HG03354 (cell line): ENCODE data around the gene DRGX.

Experiments used
- ATAC-seq: cut with Tn5 transposase; IDR thresholded peaks from one replicate; pipeline ENCODE4 v1.9.1; 2021; ENCODE audit warnings: mild to moderate bottlenecking; ENCODE audit not compliant: unreplicated experiment, poor library complexity, severe bottlenecking

Gene DRGX

GRCh38 chr10:49385939-49386922 lies 9.7 kb downstream of the DRGX start:
- no peak for ATAC-seq

GRCh38 chr10:49384268-49384953 lies 11.5 kb downstream of the DRGX start:
- no peak for ATAC-seq

- ATAC-seq = no peak
Measured at GRCh38 chr10:49383853-49384252, 12.0 kb downstream of the DRGX start.

- ATAC-seq = no peak
Measured at GRCh38 chr10:49382826-49383225, 13.1 kb downstream of the DRGX start.

GRCh38 chr10:49382226-49382625 lies 13.7 kb downstream of the DRGX start:
- no peak for ATAC-seq

GRCh38 chr10:49381111-49381900 lies 14.6 kb downstream of the DRGX start:
- ATAC-seq = no peak

- no peak for ATAC-seq
Measured at GRCh38 chr10:49379596-49380410, 16.1 kb downstream of the DRGX start.

- no peak for ATAC-seq
Measured at GRCh38 chr10:49377256-49377655, 18.6 kb downstream of the DRGX start.

- ATAC-seq = no peak
Measured at GRCh38 chr10:49375611-49376010, 20.3 kb downstream of the DRGX start.

GRCh38 chr10:49374740-49375139 lies 21.1 kb downstream of the DRGX start:
- no peak for ATAC-seq

GRCh38 chr10:49373361-49373760 lies 22.5 kb downstream of the DRGX start:
- ATAC-seq = no peak

GRCh38 chr10:49371967-49372366 lies 23.9 kb downstream of the DRGX start:
- ATAC-seq = no peak

GRCh38 chr10:49370326-49371100 lies 25.4 kb downstream of the DRGX start:
- no peak for ATAC-seq

GRCh38 chr10:49369216-49370162 lies 26.4 kb downstream of the DRGX start:
- ATAC-seq = no peak

- ATAC-seq = no peak
Measured at GRCh38 chr10:49368256-49368655, 27.6 kb downstream of the DRGX start.

GRCh38 chr10:49367600-49367999 lies 28.3 kb downstream of the DRGX start:
- ATAC-seq = no peak

GRCh38 chr10:49366460-49366859 lies 29.4 kb downstream of the DRGX start:
- ATAC-seq = no peak
